Prostate gland (tissue), 2 donors: ENCODE measurements around the gene CFAP99. TPM values are rescaled to one million over a fixed set of nuclear protein-coding genes. Genes with fewer than 3 reads are reported as not detected.

ENCODE experiments used
- DNase-seq: peaks from one replicate; pipeline ENCODE4 v3.0.0-alpha.2; 2019; ENCODE audit warnings: low spot score
- H3K27ac ChIP-seq, 2 donors: fragments of 200-600 bp; sonication (generic); 2 replicates each; pipeline ENCODE4 v1.5.1; 2017 to 2019
- H3K27me3 ChIP-seq: fragments of 200-600 bp; sonication (generic); replicated peaks from 2 replicates; pipeline ENCODE4 v1.5.1; 2019; ENCODE audit not compliant: insufficient read depth
- H3K36me3 ChIP-seq, 2 donors: fragments of 200-600 bp; sonication (generic); 1 replicate in 1 of 2; 2 replicates in 1 of 2; pipeline versions ENCODE4 v1.5.1 to v1.8.1; 2017 to 2019
- H3K4me1 ChIP-seq: fragments of 200-600 bp; sonication (generic); replicated peaks from 2 replicates; pipeline ENCODE4 v1.5.1; 2019
- H3K4me3 ChIP-seq, 2 donors: fragments of 200-600 bp; sonication (generic); 2 replicates each; pipeline ENCODE4 v1.5.1; 2017 to 2019
- H3K9me3 ChIP-seq: fragments of 200-600 bp; sonication (generic); 2 replicates; pipeline ENCODE4 v1.5.1; 2017
- CTCF ChIP-seq, 4 experiments: fragments of 200-600 bp in 2 of 4; fragments of 450-650 bp in 2 of 4; sonication (generic) in 2 of 4; IDR thresholded peaks; 1 replicate in 3 of 4; 2 replicates in 1 of 4; pipeline ENCODE4 v1.5.1; 2016 to 2019; ENCODE audit warnings: antibody characterized with exemption in 4 of 4, mild to moderate bottlenecking in 2 of 4, moderate library complexity in 2 of 4
- POLR2A ChIP-seq: fragments of 450-650 bp; IDR thresholded peaks from one replicate; pipeline ENCODE4 v1.6.1; 2016; ENCODE audit warnings: antibody characterized with exemption, mild to moderate bottlenecking
- POLR2AphosphoS5 ChIP-seq: sonication (generic); formaldehyde crosslinking; IDR thresholded peaks from one replicate; pipeline ENCODE4 v1.6.1; 2017; ENCODE audit warnings: antibody characterized with exemption
- WGBS: methylation state at CpG from one replicate; pipeline ENCODE4 v1.1.5; 2018; 5-methylcytosine and 5-hydroxymethylcytosine counted together
- intact Hi-C: fragments of 100-400 bp; cut with DNase I; formaldehyde crosslinking; loops from one replicate; pipeline ENCODE4 v1.14.2; 2022
- total RNA-seq, 2 donors: library from RNA; depleted of rRNA; stranded (reverse); fragments of >200 nt; gene quantifications; one replicate each; pipeline ENCODE4 v1.1.0, GENCODE V29; 2016

The CFAP99 gene
- total RNA-seq, 2 donors from 2014 or later: 0.18 to 7.4 TPM

- 92% methylated on average over 27 of the region's 30 CpGs for WGBS
- intact Hi-C loops: no loop called here
Observed at GRCh38 chr4:2436761-2437474, 18.2 kb downstream of the CFAP99 start.

GRCh38 chr4:2437475-2438215, 18.9 kb downstream of the CFAP99 start:
- no peaks in the 10 kb centered on the region for H3K36me3 ChIP-seq
- no peaks in the 10 kb centered on the region for H3K9me3 ChIP-seq
- H3K27me3 ChIP-seq: no peaks in the 10 kb centered on the region
- TF ChIP-seq CTCF (IDR thresholded peaks at IDR 0.05) (no peak), POLR2A (no peak), POLR2AphosphoS5 (no peak)
- no peak for DNase-seq
- H3K4me3 ChIP-seq: no peak overlapping the region
- 73% methylated on average over 25 of the region's 25 CpGs for WGBS
- no peaks in the 10 kb centered on the region for H3K4me1 ChIP-seq
- intact Hi-C loops: no loop called here
- H3K27ac ChIP-seq: no peak overlapping the region

More at GRCh38 chr4:2436761-2437474, 18.2 kb downstream of the CFAP99 start:
- H3K27me3 ChIP-seq: no peaks in the 10 kb centered on the region
- no peak for DNase-seq
- no peaks in the 10 kb centered on the region for H3K9me3 ChIP-seq
- no peak overlapping the region for H3K27ac ChIP-seq
- no peaks in the 10 kb centered on the region for H3K4me1 ChIP-seq
- TF ChIP-seq POLR2A (no peak), CTCF (IDR thresholded peaks at IDR 0.05) (no peak), POLR2AphosphoS5 (no peak)
- H3K4me3 ChIP-seq: no peak overlapping the region
- H3K36me3 ChIP-seq: no peaks in the 10 kb centered on the region

- WGBS: 72% methylated on average over 16 of the region's 16 CpGs
- TF ChIP-seq CTCF (IDR thresholded peaks at IDR 0.05) (no peak), POLR2A (no peak), POLR2AphosphoS5 (no peak)
- H3K9me3 ChIP-seq: no peaks in the 10 kb centered on the region
- DNase-seq: no peak
- no peak overlapping the region for H3K27ac ChIP-seq
- no peaks in the 10 kb centered on the region for H3K27me3 ChIP-seq
- H3K36me3 ChIP-seq: no peaks in the 10 kb centered on the region
- no peaks in the 10 kb centered on the region for H3K4me1 ChIP-seq
- intact Hi-C loops: no loop called here
- no peak overlapping the region for H3K4me3 ChIP-seq
Observed at GRCh38 chr4:2438822-2439718, 20.3 kb downstream of the CFAP99 start.

GRCh38 chr4:2441393-2442174, 22.8 kb downstream of the CFAP99 start:
- TF ChIP-seq CTCF (IDR thresholded peaks at IDR 0.05) (peak in 3 of 4 experiments; percentile 46 to 63 (median 48)), POLR2AphosphoS5 (no peak)
- Histone ChIP-seq H3K27ac (no peak overlapping the region), H3K36me3 (no peaks in the 10 kb centered on the region), H3K9me3 (no peaks in the 10 kb centered on the region), H3K4me3 (no peak overlapping the region), H3K27me3 (no peaks in the 10 kb centered on the region), H3K4me1 (no peaks in the 10 kb centered on the region)
- intact Hi-C loops: no loop called here
- no peak for DNase-seq
- 51% methylated on average over 14 of the region's 14 CpGs for WGBS
